ENCODE results near the gene NRXN2.

Gene NRXN2

GRCh38 chr11:64649291-64649697 lies 73.7 kb downstream of the NRXN2 start:
- no peak for DNase-seq (ENCODE audit: low read depth)

DNA sequence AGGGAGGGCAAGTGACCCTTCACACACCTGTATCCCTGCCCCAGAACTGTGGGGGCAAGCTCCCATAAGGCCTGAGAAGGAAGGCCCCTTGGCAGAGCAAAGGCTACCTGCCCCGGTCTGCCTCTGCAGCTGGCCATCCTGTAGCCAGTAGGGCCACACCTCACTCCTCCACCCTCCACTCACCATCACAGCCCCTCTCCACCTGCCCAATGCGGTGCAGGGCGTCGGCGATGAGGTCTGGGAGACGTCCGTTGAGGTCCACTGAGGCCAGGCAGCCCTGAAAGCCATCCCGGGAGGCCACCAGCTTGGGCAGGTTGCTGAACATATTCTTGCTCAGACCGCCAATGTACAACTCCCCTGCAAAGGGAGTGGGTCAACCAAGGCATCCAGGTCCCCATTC lies 74.4 kb downstream of the NRXN2 start:
- DNase-seq (ENCODE audit: low read depth) = no peak

GRCh38 chr11:64647019-64647779 lies 75.8 kb downstream of the NRXN2 start:
- DNase-seq (ENCODE audit: low read depth) = no peak

GRCh38 chr11:64644647-64645275 lies 78.2 kb downstream of the NRXN2 start:
- no peak for DNase-seq (ENCODE audit: low read depth)

GRCh38 chr11:64643920-64644646 lies 78.9 kb downstream of the NRXN2 start:
- no peak for DNase-seq (ENCODE audit: low read depth)

GRCh38 chr11:64643256-64643881 lies 79.6 kb downstream of the NRXN2 start:
- DNase-seq (ENCODE audit: low read depth) = no peak

DNA sequence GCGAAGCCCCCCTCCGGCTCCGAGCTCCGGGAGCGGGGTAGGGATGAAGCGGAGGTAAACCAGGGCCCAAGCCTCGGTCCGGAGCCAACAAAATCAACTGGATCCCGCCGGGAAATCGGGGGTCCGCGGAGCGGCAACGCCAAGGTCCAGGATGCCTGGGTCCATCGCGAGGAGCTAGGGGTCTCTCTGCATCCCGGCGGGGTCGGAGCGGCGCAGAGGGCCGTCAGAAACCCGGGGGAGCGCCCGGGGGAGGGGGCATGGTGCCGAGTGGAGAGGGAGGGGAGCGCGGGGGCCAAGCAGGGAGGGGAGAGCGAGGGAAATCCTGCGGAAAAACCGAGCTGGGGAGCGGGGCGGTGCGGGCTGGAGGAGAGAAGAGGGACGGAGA lies 80.1 kb downstream of the NRXN2 start:
- no peak for DNase-seq (ENCODE audit: low read depth)

GRCh38 chr11:64642418-64642735 lies 80.6 kb downstream of the NRXN2 start:
- no peak for DNase-seq (ENCODE audit: low read depth)

GRCh38 chr11:64641596-64642417 lies 81.2 kb downstream of the NRXN2 start:
- DNase-seq (ENCODE audit: low read depth) = no peak

- no peak for DNase-seq (ENCODE audit: low read depth)
Observed at GRCh38 chr11:64639885-64640284, 83.1 kb downstream of the NRXN2 start.

GRCh38 chr11:64638829-64639228 lies 84.2 kb downstream of the NRXN2 start:
- DNase-seq (ENCODE audit: low read depth) = no peak

GRCh38 chr11:64638018-64638665 lies 84.9 kb downstream of the NRXN2 start:
- no peak for DNase-seq (ENCODE audit: low read depth)

- no peak for DNase-seq (ENCODE audit: low read depth)
Observed at GRCh38 chr11:64637334-64638017, 85.5 kb downstream of the NRXN2 start.

- DNase-seq (ENCODE audit: low read depth) = no peak
Observed at GRCh38 chr11:64633555-64634159, 89.3 kb downstream of the NRXN2 start.

GRCh38 chr11:64632654-64633053 lies 90.3 kb downstream of the NRXN2 start:
- no peak for DNase-seq (ENCODE audit: low read depth)

DNA sequence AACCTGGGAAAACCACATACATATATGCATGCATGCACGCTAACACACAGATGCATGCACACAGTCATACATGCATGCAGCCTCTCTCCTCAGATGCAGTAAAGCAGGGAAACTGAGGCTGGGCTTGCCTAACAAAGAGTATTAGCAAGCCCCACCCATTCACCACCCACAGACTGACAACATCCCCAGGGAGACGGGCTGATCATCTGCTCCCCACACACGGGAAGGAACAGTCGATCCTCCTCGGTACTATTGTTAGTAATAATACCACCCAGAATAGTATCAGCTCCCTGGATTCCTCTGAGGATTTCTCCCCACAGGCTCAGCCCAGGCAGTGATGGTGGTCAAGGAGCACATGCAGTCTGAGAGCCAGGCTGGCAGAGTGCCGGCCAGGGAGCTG lies 90.8 kb downstream of the NRXN2 start:
- no peak for DNase-seq (ENCODE audit: low read depth)

- DNase-seq (ENCODE audit: low read depth) = no peak
Observed at GRCh38 chr11:64631675-64632074, 91.3 kb downstream of the NRXN2 start.

- no peak for DNase-seq (ENCODE audit: low read depth)
Observed at GRCh38 chr11:64629796-64630562, 93.0 kb downstream of the NRXN2 start.

- no peak for DNase-seq (ENCODE audit: low read depth)
Observed at GRCh38 chr11:64629103-64629502, 93.9 kb downstream of the NRXN2 start.

- no peak for DNase-seq (ENCODE audit: low read depth)
Observed at GRCh38 chr11:64628596-64628995, 94.4 kb downstream of the NRXN2 start.
